GM12891 (cell line): ENCODE measurements around the gene MACC1.

Source experiments
- POLR2A ChIP-seq: IDR thresholded peaks from 2 replicates; pipeline ENCODE4 v1.6.1; 2011; ENCODE audit warnings: low read depth, low read length, control low read depth
- POLR2AphosphoS5 ChIP-seq: IDR thresholded peaks from 2 replicates; pipeline ENCODE4 v1.6.1; 2011; ENCODE audit warnings: low read depth, low read length, control low read depth
- SPI1 ChIP-seq: IDR thresholded peaks from 2 replicates; pipeline ENCODE4 v1.6.1; 2011; ENCODE audit warnings: low read depth, low read length, control low read depth
- TAF1 ChIP-seq: IDR thresholded peaks from 2 replicates; pipeline ENCODE4 v1.6.1; 2011; ENCODE audit warnings: low read depth, low read length, control low read depth

DNA sequence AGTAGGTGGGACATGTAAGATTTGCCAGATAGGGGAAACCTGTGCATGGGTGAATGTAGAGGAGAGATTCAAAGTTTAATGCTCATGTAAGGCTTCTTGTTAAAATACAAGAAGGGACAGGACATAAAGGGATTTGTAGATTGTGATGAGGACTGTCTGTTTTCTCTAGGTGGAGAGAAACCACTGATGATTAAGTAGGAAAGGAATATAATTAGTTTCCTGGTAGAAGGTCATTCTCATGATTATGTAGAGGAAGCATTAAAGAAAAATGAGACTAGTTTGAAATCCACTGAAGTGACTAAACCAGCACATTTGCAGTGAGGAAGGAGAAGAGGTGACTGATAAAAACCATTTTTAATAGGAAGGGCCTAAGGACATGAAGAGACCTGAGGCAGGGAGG lies 19.6 kb upstream of the MACC1 start:
- TF ChIP-seq POLR2A (no peak), TAF1 (no peak), POLR2AphosphoS5 (no peak), SPI1 (no peak)
